ENCODE data around the gene RNF157.

GRCh38 chr17:76264425-76264754 lies 24.1 kb upstream of the RNF157 start:
- TF ChIP-seq CTCF (IDR thresholded peaks at IDR 0.05; ENCODE audit: low read depth, low read length, poor library complexity, severe bottlenecking) = no peak
- TF ChIP-seq EZH2phosphoT487 (IDR thresholded peaks at IDR 0.05; ENCODE audit: borderline replicate concordance, low read length) = no peak

Measured in DOHH2 (cell line).